WERI-Rb-1 (cell line): ENCODE data around the gene FBXO17.

ENCODE experiments used
- DNase-seq: peaks from one replicate; pipeline ENCODE4 v3.0.0-alpha.2; 2020
- H3K27ac ChIP-seq: fragments of 250-450 bp; sonication (Bioruptor Pico); 2 replicates; pipeline ENCODE4 v1.5.1; 2020; ENCODE audit warnings: mild to moderate bottlenecking, moderate library complexity
- H3K27me3 ChIP-seq: fragments of 250-450 bp; sonication (Bioruptor Pico); 2 replicates; pipeline ENCODE4 v1.5.1; 2021; ENCODE audit warnings: mild to moderate bottlenecking, low read depth, moderate library complexity; ENCODE audit not compliant: insufficient read depth, severe bottlenecking
- H3K36me3 ChIP-seq: fragments of 250-450 bp; sonication (Bioruptor Pico); 2 replicates; pipeline ENCODE4 v1.5.1; 2020; ENCODE audit warnings: mild to moderate bottlenecking, moderate library complexity
- H3K4me3 ChIP-seq: 2 replicates; pipeline ENCODE4 v1.5.1; 2011; ENCODE audit warnings: low read depth, mild to moderate bottlenecking, control low read depth, low read length
- H3K9me3 ChIP-seq: fragments of 250-450 bp; sonication (Bioruptor Pico); 2 replicates; pipeline ENCODE4 v1.5.1; 2021; ENCODE audit warnings: mild to moderate bottlenecking, moderate library complexity; ENCODE audit not compliant: severe bottlenecking
- TF ChIP-seq, protein P1 (sequence below): IDR thresholded peaks from 2 replicates; pipeline ENCODE4 v1.5.1; 2011; ENCODE audit warnings: low read depth, mild to moderate bottlenecking, control low read depth, inconsistent platforms, low read length

Gene FBXO17

DNA sequence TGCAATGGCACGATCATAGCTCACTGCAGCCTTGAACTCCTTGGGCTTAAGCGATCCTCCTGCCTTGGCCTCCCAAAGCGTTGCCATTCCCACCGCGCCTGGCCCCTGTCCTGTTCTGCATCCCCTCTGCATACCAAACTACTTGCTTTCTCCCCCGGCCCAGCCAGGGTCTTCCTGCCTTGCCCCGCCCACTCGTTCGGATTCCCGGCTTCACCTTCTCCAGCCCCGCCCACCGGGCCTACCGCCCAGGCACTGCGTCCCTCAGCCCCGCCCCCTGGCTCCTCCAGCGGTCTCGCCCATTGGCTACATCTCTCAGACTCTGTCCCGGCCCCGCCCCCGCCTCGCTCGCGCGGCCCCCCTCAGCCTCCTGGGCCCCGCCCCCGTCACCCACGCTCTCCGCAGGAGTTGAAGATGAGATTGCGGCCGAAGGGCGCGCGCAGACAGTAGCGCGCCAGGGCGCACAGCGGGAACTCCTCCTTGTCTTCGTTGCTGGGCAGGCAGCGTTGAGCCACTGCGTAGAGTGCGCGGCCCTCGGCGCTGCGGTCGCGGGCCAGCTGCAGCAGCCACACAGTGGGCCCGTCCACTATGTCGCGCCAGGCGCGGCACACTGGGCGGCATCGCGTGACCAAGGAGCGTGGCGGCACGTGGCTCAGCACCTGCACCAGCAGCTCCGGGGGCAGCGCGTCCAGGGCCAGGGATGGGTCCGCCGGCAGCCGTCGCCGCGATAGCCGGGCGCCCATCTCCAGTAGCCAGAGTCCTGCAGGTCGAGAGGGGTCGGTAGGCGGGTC is 25.8 kb downstream of the FBXO17 start:
- TF ChIP-seq, protein P1, sequence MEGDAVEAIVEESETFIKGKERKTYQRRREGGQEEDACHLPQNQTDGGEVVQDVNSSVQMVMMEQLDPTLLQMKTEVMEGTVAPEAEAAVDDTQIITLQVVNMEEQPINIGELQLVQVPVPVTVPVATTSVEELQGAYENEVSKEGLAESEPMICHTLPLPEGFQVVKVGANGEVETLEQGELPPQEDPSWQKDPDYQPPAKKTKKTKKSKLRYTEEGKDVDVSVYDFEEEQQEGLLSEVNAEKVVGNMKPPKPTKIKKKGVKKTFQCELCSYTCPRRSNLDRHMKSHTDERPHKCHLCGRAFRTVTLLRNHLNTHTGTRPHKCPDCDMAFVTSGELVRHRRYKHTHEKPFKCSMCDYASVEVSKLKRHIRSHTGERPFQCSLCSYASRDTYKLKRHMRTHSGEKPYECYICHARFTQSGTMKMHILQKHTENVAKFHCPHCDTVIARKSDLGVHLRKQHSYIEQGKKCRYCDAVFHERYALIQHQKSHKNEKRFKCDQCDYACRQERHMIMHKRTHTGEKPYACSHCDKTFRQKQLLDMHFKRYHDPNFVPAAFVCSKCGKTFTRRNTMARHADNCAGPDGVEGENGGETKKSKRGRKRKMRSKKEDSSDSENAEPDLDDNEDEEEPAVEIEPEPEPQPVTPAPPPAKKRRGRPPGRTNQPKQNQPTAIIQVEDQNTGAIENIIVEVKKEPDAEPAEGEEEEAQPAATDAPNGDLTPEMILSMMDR, result no peak
- Histone ChIP-seq H3K27me3 (no peaks in the 10 kb centered on the region), H3K4me3 (no peak overlapping the region), H3K9me3 (no peaks in the 10 kb centered on the region), H3K27ac (no peak overlapping the region), H3K36me3 (peaks cover 44% of the 10 kb centered on the region)
- DNase-seq, result no peak

- H3K36me3 ChIP-seq, result peaks cover 52% of the 10 kb centered on the region
- TF ChIP-seq, protein P1, result no peak
- no peak overlapping the region for H3K4me3 ChIP-seq
- no peak overlapping the region for H3K27ac ChIP-seq
- no peak for DNase-seq
- H3K9me3 ChIP-seq, result no peaks in the 10 kb centered on the region
- no peaks in the 10 kb centered on the region for H3K27me3 ChIP-seq
Measured at GRCh38 chr19:38946229-38947010, 29.1 kb downstream of the FBXO17 start.

GRCh38 chr19:38945562-38946228 is 29.8 kb downstream of the FBXO17 start:
- Histone ChIP-seq H3K9me3 (no peaks in the 10 kb centered on the region), H3K27me3 (no peaks in the 10 kb centered on the region), H3K4me3 (no peak overlapping the region), H3K36me3 (peaks cover 48% of the 10 kb centered on the region), H3K27ac (no peak overlapping the region)
- TF ChIP-seq, protein P1, result no peak
- no peak for DNase-seq

DNA sequence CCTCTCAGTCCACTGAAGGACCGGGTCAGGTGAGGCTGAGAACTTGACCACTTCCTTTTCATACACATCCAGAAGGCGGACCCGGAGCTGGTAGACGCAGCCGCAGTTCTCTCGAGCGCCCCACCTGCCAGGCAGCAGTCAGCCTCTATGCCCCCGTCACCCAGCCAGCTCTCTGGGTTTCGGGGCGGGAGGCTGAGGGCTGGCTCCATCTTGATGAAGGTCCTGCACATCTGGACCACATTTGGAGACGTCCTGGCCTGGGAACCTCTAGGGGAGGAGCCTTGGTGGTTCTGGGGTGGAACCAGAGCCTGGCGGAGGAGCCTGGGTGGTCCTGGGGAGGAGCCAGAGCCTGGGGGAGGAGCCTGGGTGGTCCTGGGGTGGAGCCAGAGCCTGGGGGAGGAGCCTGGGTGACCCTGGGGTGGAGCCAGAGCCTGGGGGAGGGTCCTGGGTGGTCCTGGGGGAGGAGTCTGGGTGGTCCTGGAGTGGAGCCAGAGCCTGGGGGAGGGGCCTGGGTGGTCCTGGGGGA is 30.5 kb downstream of the FBXO17 start:
- TF ChIP-seq, protein P1, result no peak
- DNase-seq, result no peak
- Histone ChIP-seq H3K9me3 (no peaks in the 10 kb centered on the region), H3K27me3 (no peaks in the 10 kb centered on the region), H3K27ac (no peak overlapping the region), H3K36me3 (peaks cover 43% of the 10 kb centered on the region), H3K4me3 (no peak overlapping the region)

DNA sequence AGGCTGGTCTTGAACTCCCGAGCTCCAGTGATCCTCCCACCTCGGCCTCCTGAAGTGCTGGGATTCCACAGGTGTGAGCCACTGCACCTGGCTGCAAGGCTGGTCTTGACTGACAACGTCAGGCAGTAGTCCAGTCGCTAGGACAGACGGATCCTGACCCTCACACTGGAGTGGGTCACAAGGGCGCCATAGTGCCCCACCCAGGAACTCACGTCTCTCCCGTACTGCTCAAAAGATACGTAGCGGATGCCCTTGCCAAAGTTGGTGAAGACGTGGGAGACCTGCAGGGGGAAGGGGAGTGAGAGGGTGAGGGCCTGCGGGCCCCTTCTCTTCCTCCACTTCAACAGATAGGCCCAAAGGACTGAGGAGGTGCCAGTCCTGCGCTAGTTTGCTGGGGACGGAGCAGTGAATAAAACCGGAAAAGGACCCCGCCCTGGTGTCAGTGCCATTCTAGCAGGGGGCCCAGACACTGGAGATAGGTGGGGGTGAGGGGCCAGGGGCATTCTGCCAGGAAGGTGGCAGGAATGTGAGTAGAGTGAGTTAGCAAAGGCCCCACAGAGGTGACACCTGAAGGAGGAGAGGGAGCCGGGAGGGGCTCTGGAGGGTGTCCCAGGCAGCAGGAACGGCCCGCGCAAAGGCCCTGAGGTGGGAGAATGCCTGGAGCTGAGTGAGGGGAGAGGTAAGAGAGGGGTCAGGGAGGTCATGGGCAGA is 32.9 kb downstream of the FBXO17 start:
- no peaks in the 10 kb centered on the region for H3K9me3 ChIP-seq
- no peak for DNase-seq
- H3K27ac ChIP-seq, result no peak overlapping the region; the same call in 1 of the 2 replicates
- TF ChIP-seq, protein P1, result no peak
- H3K36me3 ChIP-seq, result peaks cover 32% of the 10 kb centered on the region
- no peak overlapping the region for H3K4me3 ChIP-seq
- no peaks in the 10 kb centered on the region for H3K27me3 ChIP-seq
